B cell (primary cell): ENCODE data around the gene TRABD2B. TPM values are rescaled to one million over a fixed set of nuclear protein-coding genes. Genes with fewer than 3 reads are reported as not detected.

Experiments
- ATAC-seq: fragments of 200-7000 bp; cut with Tn5 transposase; one replicate; pipeline ENCODE4 v1.10.0; 2021; ENCODE audit warnings: low read depth, mild to moderate bottlenecking, moderate number of reproducible peaks, moderate library complexity
- CTCF ChIA-PET: fragments of 350-600 bp; sonication (Branson Sonifier 250); formaldehyde crosslinking; loops from one replicate; lab custom pipeline; 2021; ENCODE audit warnings: antibody characterized with exemption, inconsistent platforms; lab: Charles Lee
- POLR2A ChIA-PET: fragments of 350-600 bp; sonication (Branson Sonifier 250); formaldehyde crosslinking; loops from one replicate; lab custom pipeline; 2021; ENCODE audit warnings: antibody characterized with exemption; lab: Charles Lee
- DNase-seq: peaks from one replicate; pipeline ENCODE4 v3.0.0; 2013
- H2AFZ ChIP-seq: 2 replicates; pipeline ENCODE4 v1.6.1; 2012; ENCODE audit warnings: mild to moderate bottlenecking, low read depth, low read length; ENCODE audit not compliant: insufficient read depth, poor library complexity, severe bottlenecking
- H3K27ac ChIP-seq, 2 donors: 1 replicate in 1 of 2; 2 replicates in 1 of 2; pipeline ENCODE4 v1.5.1; 2012 to 2013; ENCODE audit warnings: low read length in 2 of 2, mild to moderate bottlenecking in 2 of 2, moderate library complexity in 1 of 2
- H3K27me3 ChIP-seq, 4 experiments: fragments of 200-600 bp in 1 of 4; sonication (generic) in 1 of 4; replicated peaks in 1 of 4; 1 replicate in 2 of 4; 2 replicates in 2 of 4; pipeline versions ENCODE4 v1.6.1 to v1.7.0; 2013 to 2016; ENCODE audit warnings: low read length in 3 of 4, mild to moderate bottlenecking in 2 of 4, mixed read lengths in 1 of 4, moderate library complexity in 1 of 4; ENCODE audit not compliant: insufficient read depth in 4 of 4, control insufficient read depth in 3 of 4; ENCODE audit errors: control extremely low read depth in 1 of 4
- H3K36me3 ChIP-seq, 2 experiments: replicated peaks in 1 of 2; 1 replicate in 1 of 2; 2 replicates in 1 of 2; pipeline versions ENCODE4 v1.6.1 to v1.7.1; 2013; ENCODE audit warnings: low read length in 1 of 2; ENCODE audit not compliant: insufficient read depth in 2 of 2, control insufficient read depth in 1 of 2; ENCODE audit errors: control extremely low read depth in 1 of 2, extremely low read depth in 1 of 2
- H3K4me1 ChIP-seq, 2 donors: fragments of 200-600 bp in 1 of 2; sonication (generic) in 1 of 2; 1 replicate in 1 of 2; 2 replicates in 1 of 2; pipeline versions ENCODE4 v1.5.1 to v1.6.1; 2013 to 2017; ENCODE audit warnings: low read length in 2 of 2; ENCODE audit not compliant: control insufficient read depth in 2 of 2, insufficient read depth in 2 of 2
- H3K4me2 ChIP-seq: replicated peaks from 2 replicates; pipeline ENCODE3; 2012; ENCODE audit warnings: mild to moderate bottlenecking, low read depth, low read length; ENCODE audit not compliant: poor library complexity, severe bottlenecking
- H3K4me3 ChIP-seq, 5 experiments: fragments of 200-600 bp in 1 of 5; sonication (generic) in 1 of 5; 1 replicate in 3 of 5; 2 replicates in 2 of 5; pipeline versions ENCODE4 v1.5.1 to v1.7.0; 2011 to 2016; ENCODE audit warnings: low read length in 4 of 5, mild to moderate bottlenecking in 4 of 5, low read depth in 2 of 5, control low read depth in 1 of 5, moderate library complexity in 1 of 5; ENCODE audit not compliant: insufficient read depth in 1 of 5; ENCODE audit errors: control extremely low read depth in 1 of 5, extremely low read depth in 1 of 5
- H3K79me2 ChIP-seq: fragments of 200-600 bp; sonication (generic); one replicate; pipeline ENCODE4 v1.6.0; 2016; ENCODE audit warnings: low read length; ENCODE audit not compliant: control insufficient read depth, insufficient read depth
- H3K9ac ChIP-seq: fragments of 200-600 bp; sonication (generic); 2 replicates; pipeline ENCODE4 v1.6.1; 2017; ENCODE audit warnings: mild to moderate bottlenecking, low read length, moderate library complexity
- H3K9me3 ChIP-seq, 3 donors: one replicate each; pipeline versions ENCODE4 v1.6.1 to v1.7.1; 2013; ENCODE audit warnings: low read length in 2 of 3; ENCODE audit not compliant: control insufficient read depth in 2 of 3, insufficient read depth in 1 of 3; ENCODE audit errors: control extremely low read depth in 1 of 3
- H4K20me1 ChIP-seq: 2 replicates; pipeline ENCODE4 v1.6.0; 2012; ENCODE audit warnings: mild to moderate bottlenecking, low read length; ENCODE audit not compliant: insufficient read depth, control insufficient read depth, poor library complexity, severe bottlenecking
- H3K27ac Mint-ChIP-seq: one replicate; pipeline ENCODE4 v1.8.0; 2021; ENCODE audit warnings: mixed read lengths
- H3K27me3 Mint-ChIP-seq: one replicate; pipeline ENCODE4 v1.8.0; 2021; ENCODE audit warnings: mixed read lengths
- H3K4me1 Mint-ChIP-seq: one replicate; pipeline ENCODE4 v1.8.0; 2021; ENCODE audit warnings: mixed read lengths
- H3K4me3 Mint-ChIP-seq: one replicate; pipeline ENCODE4 v1.8.0; 2021; ENCODE audit warnings: mixed read lengths
- H3K9me3 Mint-ChIP-seq: one replicate; pipeline ENCODE4 v1.8.0; 2022; ENCODE audit warnings: mixed read lengths; ENCODE audit not compliant: insufficient read depth
- CTCF ChIP-seq: fragments of 200-600 bp; IDR thresholded peaks from one replicate; pipeline ENCODE4 v1.8.0; 2022; ENCODE audit warnings: antibody characterized with exemption, mild to moderate bottlenecking
- EZH2 ChIP-seq: IDR thresholded peaks from 2 replicates; pipeline ENCODE4 v1.6.1; 2012; ENCODE audit warnings: borderline replicate concordance, low read depth, mild to moderate bottlenecking, moderate library complexity, low read length; ENCODE audit not compliant: insufficient read depth, poor library complexity, severe bottlenecking
- WGBS: methylation state at CpG from one replicate; pipeline ENCODE4 v1.1.5; 2013; ENCODE audit warnings: missing lambda C conversion rate; ENCODE audit not compliant: insufficient coverage; 5-methylcytosine and 5-hydroxymethylcytosine counted together
- intact Hi-C: fragments of 100-400 bp; cut with micrococcal nuclease; formaldehyde crosslinking; loops from one replicate; pipeline ENCODE4 v1.10.0; 2022
- polyA plus RNA-seq: library from polyadenylated mRNA; depleted of rRNA; stranded (reverse); fragments of >200 nt; gene quantifications from 2 replicates; pipeline ENCODE4 v1.2.3, GENCODE V29; 2012
- total RNA-seq, 2 donors: library from RNA; stranded (reverse); fragments of 120-200 nt in 1 of 2; gene quantifications; 1 replicate in 1 of 2; 2 replicates in 1 of 2; pipeline versions ENCODE4 v1.2.3 to v1.2.4, GENCODE V29; 2013 to 2022

TRABD2B gene
- total and polyA plus RNA-seq, 2 donors (not counting 1 experiment from before 2014, with no cell fraction given), result not detected

GRCh38 chr1:47758341-47759250 lies 238.6 kb downstream of the TRABD2B start:
- TF ChIP-seq CTCF, result no peak
- no peak for TF ChIP-seq EZH2
- no peak overlapping the region for H3K4me2 ChIP-seq
- intact Hi-C loops, result no loop called here
- no peak for ATAC-seq
- H3K27me3 Mint-ChIP-seq, result peaks cover 28% of the 10 kb centered on the region
- no peaks in the 10 kb centered on the region for H3K36me3 ChIP-seq
- no peaks in the 10 kb centered on the region for H4K20me1 ChIP-seq
- WGBS, result 91% methylated on average over 15 of the region's 20 CpGs
- no peak overlapping the region for H3K4me3 Mint-ChIP-seq
- ChIA-PET CTCF (no interaction called here), POLR2A (no interaction called here)
- H3K4me3 ChIP-seq, result no peak overlapping the region
- no peak overlapping the region for H3K9ac ChIP-seq
- H3K27me3 ChIP-seq, result peaks cover 0 to 3% (median 0%) of the 10 kb centered on the region in 4 experiments
- H3K79me2 ChIP-seq, result no peaks in the 10 kb centered on the region
- no peak overlapping the region for H3K27ac ChIP-seq
- H3K9me3 ChIP-seq, result no peaks in the 10 kb centered on the region
- H3K27ac Mint-ChIP-seq, result no peak overlapping the region
- no peaks in the 10 kb centered on the region for H3K4me1 Mint-ChIP-seq
- no peaks in the 10 kb centered on the region for H3K9me3 Mint-ChIP-seq
- no peak overlapping the region for H2AFZ ChIP-seq
- no peaks in the 10 kb centered on the region for H3K4me1 ChIP-seq
- DNase-seq, result no peak
